B cell (primary cell): ENCODE results near the gene ST8SIA2. TPM values are rescaled to one million over a fixed set of nuclear protein-coding genes. Genes with fewer than 3 reads are reported as not detected.

Source experiments
- ATAC-seq: fragments of 200-7000 bp; cut with Tn5 transposase; one replicate; pipeline ENCODE4 v1.10.0; 2021; ENCODE audit warnings: low read depth, mild to moderate bottlenecking, moderate number of reproducible peaks, moderate library complexity
- CTCF ChIA-PET: fragments of 350-600 bp; sonication (Branson Sonifier 250); formaldehyde crosslinking; loops from one replicate; lab custom pipeline; 2021; ENCODE audit warnings: antibody characterized with exemption, inconsistent platforms; lab: Charles Lee
- POLR2A ChIA-PET: fragments of 350-600 bp; sonication (Branson Sonifier 250); formaldehyde crosslinking; loops from one replicate; lab custom pipeline; 2021; ENCODE audit warnings: antibody characterized with exemption; lab: Charles Lee
- DNase-seq: peaks from one replicate; pipeline ENCODE4 v3.0.0; 2013
- H2AFZ ChIP-seq: 2 replicates; pipeline ENCODE4 v1.6.1; 2012; ENCODE audit warnings: mild to moderate bottlenecking, low read depth, low read length; ENCODE audit not compliant: insufficient read depth, poor library complexity, severe bottlenecking
- H3K27ac ChIP-seq, 2 donors: 1 replicate in 1 of 2; 2 replicates in 1 of 2; pipeline ENCODE4 v1.5.1; 2012 to 2013; ENCODE audit warnings: low read length in 2 of 2, mild to moderate bottlenecking in 2 of 2, moderate library complexity in 1 of 2
- H3K27me3 ChIP-seq, 4 experiments: fragments of 200-600 bp in 1 of 4; sonication (generic) in 1 of 4; replicated peaks in 1 of 4; 1 replicate in 2 of 4; 2 replicates in 2 of 4; pipeline versions ENCODE4 v1.6.1 to v1.7.0; 2013 to 2016; ENCODE audit warnings: low read length in 3 of 4, mild to moderate bottlenecking in 2 of 4, mixed read lengths in 1 of 4, moderate library complexity in 1 of 4; ENCODE audit not compliant: insufficient read depth in 4 of 4, control insufficient read depth in 3 of 4; ENCODE audit errors: control extremely low read depth in 1 of 4
- H3K36me3 ChIP-seq, 2 experiments: replicated peaks in 1 of 2; 1 replicate in 1 of 2; 2 replicates in 1 of 2; pipeline versions ENCODE4 v1.6.1 to v1.7.1; 2013; ENCODE audit warnings: low read length in 1 of 2; ENCODE audit not compliant: insufficient read depth in 2 of 2, control insufficient read depth in 1 of 2; ENCODE audit errors: control extremely low read depth in 1 of 2, extremely low read depth in 1 of 2
- H3K4me1 ChIP-seq, 2 donors: fragments of 200-600 bp in 1 of 2; sonication (generic) in 1 of 2; 1 replicate in 1 of 2; 2 replicates in 1 of 2; pipeline versions ENCODE4 v1.5.1 to v1.6.1; 2013 to 2017; ENCODE audit warnings: low read length in 2 of 2; ENCODE audit not compliant: control insufficient read depth in 2 of 2, insufficient read depth in 2 of 2
- H3K4me2 ChIP-seq: replicated peaks from 2 replicates; pipeline ENCODE3; 2012; ENCODE audit warnings: mild to moderate bottlenecking, low read depth, low read length; ENCODE audit not compliant: poor library complexity, severe bottlenecking
- H3K4me3 ChIP-seq, 5 experiments: fragments of 200-600 bp in 1 of 5; sonication (generic) in 1 of 5; 1 replicate in 3 of 5; 2 replicates in 2 of 5; pipeline versions ENCODE4 v1.5.1 to v1.7.0; 2011 to 2016; ENCODE audit warnings: low read length in 4 of 5, mild to moderate bottlenecking in 4 of 5, low read depth in 2 of 5, control low read depth in 1 of 5, moderate library complexity in 1 of 5; ENCODE audit not compliant: insufficient read depth in 1 of 5; ENCODE audit errors: control extremely low read depth in 1 of 5, extremely low read depth in 1 of 5
- H3K79me2 ChIP-seq: fragments of 200-600 bp; sonication (generic); one replicate; pipeline ENCODE4 v1.6.0; 2016; ENCODE audit warnings: low read length; ENCODE audit not compliant: control insufficient read depth, insufficient read depth
- H3K9ac ChIP-seq: fragments of 200-600 bp; sonication (generic); 2 replicates; pipeline ENCODE4 v1.6.1; 2017; ENCODE audit warnings: mild to moderate bottlenecking, low read length, moderate library complexity
- H3K9me3 ChIP-seq, 3 donors: one replicate each; pipeline versions ENCODE4 v1.6.1 to v1.7.1; 2013; ENCODE audit warnings: low read length in 2 of 3; ENCODE audit not compliant: control insufficient read depth in 2 of 3, insufficient read depth in 1 of 3; ENCODE audit errors: control extremely low read depth in 1 of 3
- H4K20me1 ChIP-seq: 2 replicates; pipeline ENCODE4 v1.6.0; 2012; ENCODE audit warnings: mild to moderate bottlenecking, low read length; ENCODE audit not compliant: insufficient read depth, control insufficient read depth, poor library complexity, severe bottlenecking
- H3K27ac Mint-ChIP-seq: one replicate; pipeline ENCODE4 v1.8.0; 2021; ENCODE audit warnings: mixed read lengths
- H3K27me3 Mint-ChIP-seq: one replicate; pipeline ENCODE4 v1.8.0; 2021; ENCODE audit warnings: mixed read lengths
- H3K4me1 Mint-ChIP-seq: one replicate; pipeline ENCODE4 v1.8.0; 2021; ENCODE audit warnings: mixed read lengths
- H3K4me3 Mint-ChIP-seq: one replicate; pipeline ENCODE4 v1.8.0; 2021; ENCODE audit warnings: mixed read lengths
- H3K9me3 Mint-ChIP-seq: one replicate; pipeline ENCODE4 v1.8.0; 2022; ENCODE audit warnings: mixed read lengths; ENCODE audit not compliant: insufficient read depth
- CTCF ChIP-seq: fragments of 200-600 bp; IDR thresholded peaks from one replicate; pipeline ENCODE4 v1.8.0; 2022; ENCODE audit warnings: antibody characterized with exemption, mild to moderate bottlenecking
- EZH2 ChIP-seq: IDR thresholded peaks from 2 replicates; pipeline ENCODE4 v1.6.1; 2012; ENCODE audit warnings: borderline replicate concordance, low read depth, mild to moderate bottlenecking, moderate library complexity, low read length; ENCODE audit not compliant: insufficient read depth, poor library complexity, severe bottlenecking
- WGBS: methylation state at CpG from one replicate; pipeline ENCODE4 v1.1.5; 2013; ENCODE audit warnings: missing lambda C conversion rate; ENCODE audit not compliant: insufficient coverage; 5-methylcytosine and 5-hydroxymethylcytosine counted together
- intact Hi-C: fragments of 100-400 bp; cut with micrococcal nuclease; formaldehyde crosslinking; loops from one replicate; pipeline ENCODE4 v1.10.0; 2022
- polyA plus RNA-seq: library from polyadenylated mRNA; depleted of rRNA; stranded (reverse); fragments of >200 nt; gene quantifications from 2 replicates; pipeline ENCODE4 v1.2.3, GENCODE V29; 2012
- total RNA-seq, 2 donors: library from RNA; stranded (reverse); fragments of 120-200 nt in 1 of 2; gene quantifications; 1 replicate in 1 of 2; 2 replicates in 1 of 2; pipeline versions ENCODE4 v1.2.3 to v1.2.4, GENCODE V29; 2013 to 2022

Gene ST8SIA2
- total and polyA plus RNA-seq, 2 donors (not counting 1 experiment from before 2014, with no cell fraction given), result not detected

GRCh38 chr15:92463826-92464225 is 70.1 kb downstream of the ST8SIA2 start:
- POLR2A ChIA-PET, result no interaction called here
- H3K9ac ChIP-seq, result no peak overlapping the region
- H3K27ac Mint-ChIP-seq, result no peak overlapping the region
- CTCF ChIA-PET, result no interaction called here
- no peak overlapping the region for H3K4me3 Mint-ChIP-seq
- H3K4me3 ChIP-seq, result no peak overlapping the region
- no peak overlapping the region for H3K27ac ChIP-seq
- H2AFZ ChIP-seq, result no peak overlapping the region
- no peaks in the 10 kb centered on the region for H3K4me1 ChIP-seq
- no peaks in the 10 kb centered on the region for H3K4me1 Mint-ChIP-seq
- peaks cover 0 to 1% (median 0%) of the 10 kb centered on the region in 3 donors for H3K9me3 ChIP-seq
- no peak for ATAC-seq
- DNase-seq, result no peak
- no peaks in the 10 kb centered on the region for H3K27me3 ChIP-seq
- no peak overlapping the region for H3K4me2 ChIP-seq
- H3K36me3 ChIP-seq, result no peaks in the 10 kb centered on the region
- intact Hi-C loops, result no loop called here
- TF ChIP-seq EZH2 (no peak), CTCF (no peak)
- peaks cover 2% of the 10 kb centered on the region for H3K27me3 Mint-ChIP-seq
- 92% methylated on average over 7 of the region's 7 CpGs for WGBS
- H4K20me1 ChIP-seq, result no peaks in the 10 kb centered on the region
- no peaks in the 10 kb centered on the region for H3K9me3 Mint-ChIP-seq
- no peaks in the 10 kb centered on the region for H3K79me2 ChIP-seq

DNA sequence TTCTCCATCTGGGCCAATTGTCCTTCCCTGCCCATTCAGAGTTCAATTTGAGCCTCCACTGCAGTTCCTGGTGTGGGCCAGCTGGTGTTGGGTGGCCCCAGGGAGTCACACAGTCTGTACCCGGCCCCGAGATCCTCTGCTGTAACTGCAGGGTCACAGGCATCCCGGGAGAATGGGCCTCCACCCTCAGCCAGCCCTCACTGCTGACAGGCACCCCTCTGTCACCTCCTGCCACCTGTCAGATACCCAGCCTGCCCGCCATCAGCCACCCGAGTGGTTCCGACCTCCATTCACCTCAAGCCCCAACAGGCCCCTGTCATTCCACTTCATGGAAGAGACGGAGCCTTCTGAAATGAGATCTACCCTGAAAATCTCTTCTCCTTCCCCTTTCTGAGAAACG is 73.2 kb downstream of the ST8SIA2 start:
- no peak overlapping the region for H2AFZ ChIP-seq
- H3K79me2 ChIP-seq, result no peaks in the 10 kb centered on the region
- H3K4me3 Mint-ChIP-seq, result no peak overlapping the region
- 88% methylated on average over 8 of the region's 8 CpGs for WGBS
- no peaks in the 10 kb centered on the region for H3K4me1 Mint-ChIP-seq
- H3K9ac ChIP-seq, result no peak overlapping the region
- no peaks in the 10 kb centered on the region for H3K4me1 ChIP-seq
- H3K27ac ChIP-seq, result no peak overlapping the region
- H3K4me2 ChIP-seq, result no peak overlapping the region
- DNase-seq, result no peak
- ATAC-seq, result no peak
- H3K9me3 ChIP-seq, result no peaks in the 10 kb centered on the region
- POLR2A ChIA-PET, result no interaction called here
- H3K36me3 ChIP-seq, result no peaks in the 10 kb centered on the region
- H3K27me3 ChIP-seq, result no peaks in the 10 kb centered on the region
- no peaks in the 10 kb centered on the region for H3K9me3 Mint-ChIP-seq
- intact Hi-C loops, result no loop called here
- H4K20me1 ChIP-seq, result no peaks in the 10 kb centered on the region
- no peak overlapping the region for H3K4me3 ChIP-seq
- peaks cover 2% of the 10 kb centered on the region for H3K27me3 Mint-ChIP-seq
- CTCF ChIA-PET, result no interaction called here
- H3K27ac Mint-ChIP-seq, result no peak overlapping the region
- TF ChIP-seq EZH2, result no peak
- no peak for TF ChIP-seq CTCF
